Brain microvascular endothelial cell (primary cell): ENCODE measurements around the gene TBC1D24.

Source experiments
- DNase-seq: peaks from one replicate; pipeline ENCODE4 v3.0.0-alpha.2; 2020
- H3K27ac ChIP-seq: fragments of 250-450 bp; sonication (Bioruptor Pico); 2 replicates; pipeline ENCODE4 v1.5.1; 2020; ENCODE audit warnings: mild to moderate bottlenecking, moderate library complexity
- H3K27me3 ChIP-seq: fragments of 250-450 bp; sonication (Bioruptor Pico); replicated peaks from 2 replicates; pipeline ENCODE4 v1.5.1; 2020; ENCODE audit warnings: mild to moderate bottlenecking
- H3K36me3 ChIP-seq: fragments of 250-450 bp; sonication (Bioruptor Pico); replicated peaks from 2 replicates; pipeline ENCODE4 v1.5.1; 2020; ENCODE audit warnings: mild to moderate bottlenecking
- H3K4me3 ChIP-seq: 2 replicates; pipeline ENCODE4 v1.5.1; 2011; ENCODE audit warnings: low read depth, mild to moderate bottlenecking, control low read depth, low read length, moderate library complexity
- in situ Hi-C: cut with HindIII; loops from 2 replicates; pipeline ENCODE4 v1.10.0; 2017; ENCODE audit warnings: low sequenced_read_pairs, low pct_ligation_motif_present
- TF ChIP-seq, protein P1 (sequence below): IDR thresholded peaks from 2 replicates; pipeline ENCODE4 v1.5.1; 2011; ENCODE audit warnings: low read depth, mild to moderate bottlenecking, moderate library complexity, low read length, control low read depth, inconsistent platforms; ENCODE audit errors: missing control alignments

Gene TBC1D24

GRCh38 chr16:2507052-2507659, 32.2 kb downstream of the TBC1D24 start:
- TF ChIP-seq, protein P1, sequence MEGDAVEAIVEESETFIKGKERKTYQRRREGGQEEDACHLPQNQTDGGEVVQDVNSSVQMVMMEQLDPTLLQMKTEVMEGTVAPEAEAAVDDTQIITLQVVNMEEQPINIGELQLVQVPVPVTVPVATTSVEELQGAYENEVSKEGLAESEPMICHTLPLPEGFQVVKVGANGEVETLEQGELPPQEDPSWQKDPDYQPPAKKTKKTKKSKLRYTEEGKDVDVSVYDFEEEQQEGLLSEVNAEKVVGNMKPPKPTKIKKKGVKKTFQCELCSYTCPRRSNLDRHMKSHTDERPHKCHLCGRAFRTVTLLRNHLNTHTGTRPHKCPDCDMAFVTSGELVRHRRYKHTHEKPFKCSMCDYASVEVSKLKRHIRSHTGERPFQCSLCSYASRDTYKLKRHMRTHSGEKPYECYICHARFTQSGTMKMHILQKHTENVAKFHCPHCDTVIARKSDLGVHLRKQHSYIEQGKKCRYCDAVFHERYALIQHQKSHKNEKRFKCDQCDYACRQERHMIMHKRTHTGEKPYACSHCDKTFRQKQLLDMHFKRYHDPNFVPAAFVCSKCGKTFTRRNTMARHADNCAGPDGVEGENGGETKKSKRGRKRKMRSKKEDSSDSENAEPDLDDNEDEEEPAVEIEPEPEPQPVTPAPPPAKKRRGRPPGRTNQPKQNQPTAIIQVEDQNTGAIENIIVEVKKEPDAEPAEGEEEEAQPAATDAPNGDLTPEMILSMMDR = no peak
- H3K36me3 ChIP-seq = no peaks in the 10 kb centered on the region
- no peak overlapping the region for H3K27ac ChIP-seq
- no peak overlapping the region for H3K4me3 ChIP-seq
- H3K27me3 ChIP-seq = no peaks in the 10 kb centered on the region
- in situ Hi-C loops = no loop called here
- DNase-seq = no peak

DNA sequence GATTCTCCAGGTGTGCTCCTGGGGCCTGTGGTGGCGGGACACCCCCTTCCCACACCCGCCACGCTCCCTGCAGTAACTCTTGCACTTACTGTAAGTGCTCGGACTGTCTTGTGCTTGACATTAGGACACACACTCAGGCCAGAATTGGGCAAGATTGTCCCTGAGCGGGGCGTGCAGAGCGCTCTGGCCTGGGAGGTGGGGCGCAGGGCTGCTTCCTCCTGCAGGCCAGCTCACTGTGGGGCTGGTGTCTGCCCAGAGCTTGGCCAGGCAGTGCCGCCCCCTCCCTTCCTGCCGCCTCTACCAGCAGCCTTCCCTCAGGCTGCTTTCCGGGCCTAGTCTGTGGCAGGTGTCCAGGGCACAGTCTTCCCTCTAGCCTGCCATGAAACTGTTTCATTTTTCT, 32.7 kb downstream of the TBC1D24 start:
- Histone ChIP-seq H3K4me3 (no peak overlapping the region), H3K27me3 (no peaks in the 10 kb centered on the region), H3K27ac (no peak overlapping the region), H3K36me3 (no peaks in the 10 kb centered on the region)
- in situ Hi-C loops = no loop called here
- DNase-seq = no peak
- TF ChIP-seq, protein P1 = no peak

- H3K27ac ChIP-seq = no peak overlapping the region
- TF ChIP-seq, protein P1 = no peak
Observed at GRCh38 chr16:2508722-2509400, 33.9 kb downstream of the TBC1D24 start.

GRCh38 chr16:2511128-2511800, 36.3 kb downstream of the TBC1D24 start:
- H3K4me3 ChIP-seq = no peak overlapping the region
- TF ChIP-seq, protein P1 = no peak
- DNase-seq = peak; percentile 52
- H3K36me3 ChIP-seq = peaks cover 4% of the 10 kb centered on the region
- no peaks in the 10 kb centered on the region for H3K27me3 ChIP-seq
- in situ Hi-C loops = no loop called here
- no peak overlapping the region for H3K27ac ChIP-seq

More at GRCh38 chr16:2508722-2509400, 33.9 kb downstream of the TBC1D24 start:
- no peak for DNase-seq
- Histone ChIP-seq H3K4me3 (no peak overlapping the region), H3K27me3 (no peaks in the 10 kb centered on the region), H3K36me3 (peaks cover under 1% of the 10 kb centered on the region)
- in situ Hi-C loops = no loop called here

DNA sequence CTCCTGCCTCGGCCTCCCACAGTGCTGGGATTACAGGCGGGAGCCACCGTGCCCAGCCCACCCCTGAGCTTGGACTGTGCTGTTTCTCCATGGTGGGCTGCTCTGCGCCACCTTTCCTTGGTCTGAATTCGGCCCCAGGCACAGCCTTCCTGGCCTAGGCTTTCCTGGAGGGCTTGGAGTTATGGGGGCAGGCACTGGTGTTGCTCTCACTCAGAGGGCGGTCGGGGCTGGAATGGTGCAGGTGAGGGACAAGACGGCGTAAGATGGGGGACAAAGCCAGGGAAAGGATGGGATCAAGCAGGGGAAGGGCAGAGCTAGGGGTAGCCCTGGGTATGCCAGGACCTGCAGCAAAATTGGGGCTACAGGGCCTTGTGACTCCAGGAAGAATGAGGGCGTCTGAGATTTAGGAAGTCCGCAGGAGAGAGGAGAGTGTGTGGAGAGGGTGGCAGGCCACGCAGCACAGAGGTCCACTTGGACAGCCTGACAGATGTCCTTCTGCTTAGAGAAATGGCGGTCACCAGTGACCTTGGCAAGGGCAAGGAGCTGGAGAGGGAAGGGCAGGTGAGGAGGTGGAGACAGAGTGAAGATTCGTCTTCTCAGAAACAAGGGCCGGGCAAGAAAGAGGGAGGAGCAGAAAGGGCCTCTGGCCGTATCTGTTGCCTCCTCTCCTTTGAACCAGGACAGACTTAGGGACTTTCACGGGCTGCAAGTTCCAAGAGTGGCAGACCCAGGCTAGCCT, 37.2 kb downstream of the TBC1D24 start:
- DNase-seq = no peak
- TF ChIP-seq, protein P1 = no peak
- Histone ChIP-seq H3K27ac (no peak overlapping the region), H3K4me3 (no peak overlapping the region), H3K36me3 (peaks cover 4% of the 10 kb centered on the region), H3K27me3 (no peaks in the 10 kb centered on the region)
- in situ Hi-C loops = no loop called here
